GM12878 (cell line): ENCODE results near the gene SRC. TPM values are rescaled to one million over a fixed set of nuclear protein-coding genes. Genes with fewer than 3 reads are reported as not detected.

Experiments used
- ATAC-seq: fragments of 200-7000 bp; cut with Tn5 transposase; 3 replicates; pipeline ENCODE4 v1.9.1; 2020; ENCODE audit warnings: mild to moderate bottlenecking, moderate library complexity
- BruUV-seq: library from RNA; stranded (reverse); fragments of 400-500 nt; replicated peaks from 2 replicates; lab custom pipeline; 2021; lab: Mats Ljungman, UMichigan
- CTCF ChIA-PET: fragments of 300-600 bp; sonication (Branson Sonifier 250); formaldehyde crosslinking; extraction: SDS; loops from one replicate; lab custom pipeline; 2021; ENCODE audit warnings: inconsistent platforms; lab: Yijun Ruan, JAX
- POLR2A ChIA-PET: fragments of 350-600 bp; formaldehyde crosslinking; extraction: SDS; loops from one replicate; lab custom pipeline; 2021; ENCODE audit warnings: inconsistent platforms; lab: Charles Lee
- RAD21 ChIA-PET: fragments of 300-600 bp; sonication (Branson Sonifier 250); formaldehyde crosslinking; loops from one replicate; lab custom pipeline; 2023; ENCODE audit warnings: antibody characterized with exemption; ENCODE audit not compliant: unreplicated experiment; lab: Charles Lee
- SMC1A ChIA-PET: fragments of 300-600 bp; sonication (Branson Sonifier 250); formaldehyde crosslinking; loops from one replicate; lab custom pipeline; 2023; ENCODE audit not compliant: unreplicated experiment, uncharacterized antibody; lab: Charles Lee
- DNase-seq: peaks from one replicate; pipeline ENCODE4 v3.0.0-alpha.2; 2011; ENCODE audit warnings: low read depth, low spot score
- FAIRE-seq: peaks from 3 replicates; lab custom pipeline; 2011; peaks lifted over from hg19 to GRCh38; lab: Jason Lieb, UNC
- H2AFZ ChIP-seq: 2 replicates; pipeline ENCODE4 v1.6.0; 2011; ENCODE audit warnings: low read depth, low read length, control low read depth; ENCODE audit not compliant: control insufficient read depth
- H3K27ac ChIP-seq: 2 replicates; pipeline ENCODE4 v1.5.1; 2011; ENCODE audit warnings: control low read depth; ENCODE audit not compliant: control insufficient read depth, insufficient read depth
- H3K27me3 ChIP-seq, 2 experiments: replicated peaks in 1 of 2; 2 replicates each; pipeline versions ENCODE4 v1.6.0 to v1.6.1; 2011; ENCODE audit warnings: low read length in 1 of 2; ENCODE audit not compliant: control insufficient read depth in 2 of 2, insufficient read depth in 2 of 2
- H3K36me3 ChIP-seq, 2 experiments: 2 replicates each; pipeline ENCODE4 v1.5.1; 2011; ENCODE audit warnings: low read length in 1 of 2; ENCODE audit not compliant: control insufficient read depth in 2 of 2, insufficient read depth in 2 of 2
- H3K4me1 ChIP-seq: 2 replicates; pipeline ENCODE4 v1.6.1; 2011; ENCODE audit warnings: mild to moderate bottlenecking, low read length, moderate library complexity, mixed read lengths; ENCODE audit not compliant: control insufficient read depth, insufficient read depth
- H3K4me2 ChIP-seq: 2 replicates; pipeline ENCODE4 v1.6.0; 2011; ENCODE audit warnings: control low read depth; ENCODE audit not compliant: control insufficient read depth, insufficient read depth
- H3K4me3 ChIP-seq: fragments of 200-600 bp; sonication (generic); 2 replicates; pipeline ENCODE4 v1.5.1; 2016
- H3K79me2 ChIP-seq: 2 replicates; pipeline ENCODE4 v1.6.0; 2011; ENCODE audit warnings: low read length; ENCODE audit not compliant: control insufficient read depth, insufficient read depth
- H3K9ac ChIP-seq: 2 replicates; pipeline ENCODE4 v1.8.0; 2011; ENCODE audit warnings: low read length, control low read depth, mixed read lengths; ENCODE audit not compliant: control insufficient read depth, insufficient read depth
- H3K9me3 ChIP-seq: replicated peaks from 3 replicates; pipeline ENCODE4 v1.5.1; 2011; ENCODE audit warnings: mild to moderate bottlenecking, low read length; ENCODE audit not compliant: control insufficient read depth, insufficient read depth
- H4K20me1 ChIP-seq: 2 replicates; pipeline ENCODE4 v1.6.0; 2011; ENCODE audit not compliant: control insufficient read depth, insufficient read depth
- CTCF ChIP-seq, 3 experiments: IDR thresholded peaks in 2 of 3; conservative IDR thresholded peaks in 1 of 3; 2 replicates each; pipeline ENCODE4 v1.5.1; 2011; ENCODE audit warnings: low read depth in 3 of 3, low read length in 3 of 3, mild to moderate bottlenecking in 3 of 3, control low read depth in 2 of 3, moderate library complexity in 2 of 3, inconsistent platforms in 1 of 3, mixed read lengths in 1 of 3; ENCODE audit not compliant: control insufficient read depth in 2 of 3, insufficient read depth in 1 of 3; ENCODE audit errors: extremely low read depth in 1 of 3
- ESRRA ChIP-seq: IDR thresholded peaks from 2 replicates; pipeline ENCODE4 v1.6.1; 2012; ENCODE audit warnings: mild to moderate bottlenecking, low read length, improper control_type of control experiment
- POLR2A ChIP-seq: IDR thresholded peaks from 2 replicates; pipeline ENCODE4 v1.6.1; 2011; ENCODE audit warnings: low read depth, mild to moderate bottlenecking, low read length
- RAD21 ChIP-seq: IDR thresholded peaks from 2 replicates; pipeline ENCODE4 v1.6.1; 2011; ENCODE audit warnings: mild to moderate bottlenecking, low read depth, low read length, moderate library complexity; ENCODE audit not compliant: insufficient read depth
- ZNF274 ChIP-seq: IDR thresholded peaks from one replicate; pipeline ENCODE4 v1.8.0; 2011; ENCODE audit not compliant: insufficient read length, insufficient read depth
- WGBS: methylation state at CpG from one replicate; pipeline ENCODE4 v1.1.6; 2016; ENCODE audit warnings: low lambda C conversion rate; ENCODE audit not compliant: insufficient replicate concordance, insufficient coverage; ENCODE audit errors: missing lambda C conversion rate; 5-methylcytosine and 5-hydroxymethylcytosine counted together
- in situ Hi-C: fragments of 300-500 bp; cut with MboI; formaldehyde crosslinking; loops from 9 replicates; pipeline ENCODE4 v1.14.3; 2018; ENCODE audit warnings: mixed read lengths
- intact Hi-C: fragments of 100-400 bp; cut with micrococcal nuclease; formaldehyde crosslinking; loops from one replicate; pipeline ENCODE4 v1.14.2; 2022; ENCODE audit not compliant: unreplicated experiment
- polyA plus RNA-seq, 11 experiments: library from polyadenylated mRNA; depleted of rRNA in 4 of 11; unstranded in 6 of 11; stranded (reverse) in 5 of 11; fragments of >200 nt; fragmentation: Nextera tagmentation in 4 of 11; fragmentation: Illumina TruSeq in 1 of 11; extraction: Ambion mirVana in 4 of 11; extraction: Trizol in 1 of 11; gene quantifications; 1 replicate in 1 of 11; 2 replicates in 10 of 11; pipeline versions ENCODE4 v1.2.1 to v1.2.3, GENCODE V29; 2011 to 2016; ENCODE audit warnings: inconsistent platforms in 2 of 11, missing spikeins in 2 of 11, low read depth in 1 of 11
- total RNA-seq, 4 experiments: library from RNA; depleted of rRNA in 3 of 4; stranded (reverse); fragments of >200 nt in 3 of 4; fragmentation: Illumina TruSeq in 1 of 4; extraction: Trizol in 1 of 4; gene quantifications; 2 replicates each; pipeline versions ENCODE4 v1.2.1 to v1.2.3, GENCODE V29; 2013 to 2021

The SRC gene
- total and polyA plus RNA-seq, 10 of the 15 experiments (the other 5 are each of a cell fraction or from before 2014, with no cell fraction given): 0.60 to 71.3 (median 27.2) TPM

- Histone ChIP-seq H4K20me1 (no peaks in the 10 kb centered on the region), H3K27ac (no peak overlapping the region), H3K27me3 (no peaks in the 10 kb centered on the region), H2AFZ (no peak overlapping the region), H3K4me2 (no peak overlapping the region), H3K4me1 (no peaks in the 10 kb centered on the region), H3K4me3 (no peak overlapping the region), H3K9me3 (no peaks in the 10 kb centered on the region), H3K79me2 (no peaks in the 10 kb centered on the region), H3K9ac (no peak overlapping the region), H3K36me3 (peaks cover 24 to 66% of the 10 kb centered on the region in 2 experiments)
- 76% methylated on average over 8 of the region's 16 CpGs for WGBS
- DNase-seq: no peak
- in situ Hi-C loops (loop anchor here (5.0 kb wide), 1 partner anchor 135 kb away; the partner anchor contains the start of gene BLCAP), intact Hi-C loops (no loop called here)
- ChIA-PET CTCF (no interaction called here), SMC1A (interaction anchor here (0.9 kb wide), 1 partner anchor 141 kb away, joined by 3 read pairs; no protein-coding TSS in a partner anchor), RAD21 (interaction anchor here (0.6 to 1.6 kb wide), 2 partner anchors 122 to 127 kb away, joined by 4 to 6 read pairs; no protein-coding TSS in a partner anchor), POLR2A (no interaction called here)
- no TSS peak for BruUV-seq
- FAIRE-seq: no peak
- peak; percentile 25 to 46 (median 31); a peak in 5 of 6 replicates for TF ChIP-seq CTCF (IDR thresholded peaks at IDR 0.05 in 2 of 3, conservative IDR thresholded peaks at IDR 0.05 in 1 of 3; ENCODE audit: control insufficient read depth in 2 of 3, extremely low read depth in 1 of 3, insufficient read depth in 1 of 3, low read depth in 3 of 3, low read length in 3 of 3)
- no peak for TF ChIP-seq ZNF274
- TF ChIP-seq ESRRA: peak; percentile 39; the same call in 1 of the 2 replicates
- TF ChIP-seq POLR2A: peak; percentile 19; the same call in 1 of the 2 replicates
- TF ChIP-seq RAD21: peak; percentile 32; the same call in 1 of the 2 replicates
- ATAC-seq: peak; percentile 63
Observed at GRCh38 chr20:37392441-37393195, 46.7 kb downstream of the SRC start.
